ENCODE results near the gene ABI3BP.

Gene ABI3BP

DNA sequence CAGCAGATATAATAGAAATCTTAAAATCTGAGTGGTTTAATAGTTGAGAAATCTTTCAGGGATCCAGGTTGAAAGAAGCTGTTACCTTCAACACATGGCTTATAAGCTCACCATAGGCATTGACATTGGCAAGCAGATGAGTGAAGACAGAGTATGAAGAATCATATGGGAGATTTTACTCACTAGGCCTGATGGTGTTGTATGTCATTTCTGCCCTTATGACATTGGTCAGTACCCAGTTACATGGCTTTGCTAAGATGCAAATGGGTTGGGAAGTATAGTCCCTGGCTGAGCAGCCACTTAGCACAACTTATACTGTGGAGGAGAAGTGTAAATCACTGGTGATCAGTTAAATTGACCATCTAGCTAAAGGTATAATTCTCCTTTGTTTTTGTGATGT, 278.0 kb downstream of the ABI3BP start:
- no peak for DNase-seq

- DNase-seq, result peak; percentile 29
Measured at GRCh38 chr3:100710261-100710968, 282.8 kb downstream of the ABI3BP start.

GRCh38 chr3:100709842-100710260, 283.4 kb downstream of the ABI3BP start:
- DNase-seq, result no peak

- peak; percentile 88 for DNase-seq
Measured at GRCh38 chr3:100708989-100709841, 284.0 kb downstream of the ABI3BP start, which contains the start of gene TFG. TFG (plus strand) TSS chr3:100709494; CDS start chr3:100713686, 4,192 bp downstream.

DNA sequence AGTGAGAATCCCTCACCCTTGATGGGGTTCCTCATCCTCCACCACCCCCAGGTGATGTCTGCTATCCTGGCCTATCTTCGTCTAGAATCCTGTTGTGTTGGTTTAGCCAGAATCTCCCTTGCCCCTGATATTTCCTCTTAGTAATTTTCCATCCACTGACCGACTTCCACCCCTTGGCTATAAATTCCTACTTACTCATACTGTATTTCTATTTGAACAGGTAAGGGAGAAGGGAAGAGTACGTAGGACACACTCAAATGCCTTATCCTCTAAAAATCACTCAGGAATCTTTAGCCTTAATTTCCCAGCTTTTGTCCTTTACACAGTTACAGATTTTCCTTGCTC, 284.6 kb downstream of the ABI3BP start:
- DNase-seq, result no peak

DNA sequence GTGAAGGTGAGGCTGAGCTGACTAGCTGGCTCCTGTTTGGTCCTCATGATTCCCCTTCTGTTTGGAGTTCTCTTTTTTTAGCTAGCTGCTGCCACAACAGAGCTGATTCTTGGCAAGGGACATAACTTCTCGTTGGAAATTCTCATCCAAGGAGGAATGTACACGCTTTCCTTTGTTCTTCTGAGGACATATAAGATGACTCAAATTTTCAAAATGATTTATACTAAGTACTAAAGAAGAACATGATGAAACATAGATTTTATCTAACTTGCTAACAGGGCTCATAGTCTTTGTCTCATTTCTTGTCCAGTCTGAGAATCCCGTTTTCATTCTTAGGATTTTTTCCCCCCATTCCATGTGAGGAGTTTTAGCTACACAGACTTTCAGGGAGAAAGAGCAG, 286.9 kb downstream of the ABI3BP start:
- DNase-seq, result no peak

DNA sequence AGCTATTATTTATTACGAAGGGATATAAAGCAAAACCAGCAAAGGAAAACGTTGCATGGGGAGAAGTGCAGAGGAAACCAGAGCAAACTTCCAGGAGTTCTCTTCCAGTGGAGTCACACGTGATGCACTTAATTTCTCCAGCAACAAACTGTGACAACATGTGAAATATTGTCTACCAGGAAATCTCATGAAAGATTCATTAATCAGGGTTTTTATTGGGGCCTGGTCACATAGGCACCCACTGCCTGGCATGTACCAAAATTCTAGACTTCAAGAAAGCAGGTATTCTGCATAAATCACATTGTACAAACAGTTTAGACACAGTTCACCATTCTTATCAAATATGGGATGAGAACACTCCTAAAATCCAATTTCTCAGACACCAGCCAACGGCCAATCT, 289.4 kb downstream of the ABI3BP start:
- no peak for DNase-seq

DNA sequence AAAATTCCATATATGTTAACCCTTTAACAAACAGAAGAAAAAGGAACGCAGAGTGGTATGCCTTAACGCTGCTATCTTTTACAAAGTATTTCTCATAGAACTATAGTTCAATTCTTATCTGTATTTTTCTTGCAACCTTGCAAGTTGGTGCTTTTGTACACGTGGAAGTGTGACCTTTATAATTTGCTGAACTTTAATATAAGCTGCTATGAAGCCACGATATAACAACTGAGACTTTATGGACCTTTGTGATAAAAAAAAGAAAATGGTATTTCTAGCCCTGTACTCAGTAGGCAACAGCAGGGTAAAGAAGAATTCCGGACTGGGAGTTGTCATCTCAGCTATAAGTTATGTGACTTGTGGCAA, 290.3 kb downstream of the ABI3BP start:
- no peak for DNase-seq

DNA sequence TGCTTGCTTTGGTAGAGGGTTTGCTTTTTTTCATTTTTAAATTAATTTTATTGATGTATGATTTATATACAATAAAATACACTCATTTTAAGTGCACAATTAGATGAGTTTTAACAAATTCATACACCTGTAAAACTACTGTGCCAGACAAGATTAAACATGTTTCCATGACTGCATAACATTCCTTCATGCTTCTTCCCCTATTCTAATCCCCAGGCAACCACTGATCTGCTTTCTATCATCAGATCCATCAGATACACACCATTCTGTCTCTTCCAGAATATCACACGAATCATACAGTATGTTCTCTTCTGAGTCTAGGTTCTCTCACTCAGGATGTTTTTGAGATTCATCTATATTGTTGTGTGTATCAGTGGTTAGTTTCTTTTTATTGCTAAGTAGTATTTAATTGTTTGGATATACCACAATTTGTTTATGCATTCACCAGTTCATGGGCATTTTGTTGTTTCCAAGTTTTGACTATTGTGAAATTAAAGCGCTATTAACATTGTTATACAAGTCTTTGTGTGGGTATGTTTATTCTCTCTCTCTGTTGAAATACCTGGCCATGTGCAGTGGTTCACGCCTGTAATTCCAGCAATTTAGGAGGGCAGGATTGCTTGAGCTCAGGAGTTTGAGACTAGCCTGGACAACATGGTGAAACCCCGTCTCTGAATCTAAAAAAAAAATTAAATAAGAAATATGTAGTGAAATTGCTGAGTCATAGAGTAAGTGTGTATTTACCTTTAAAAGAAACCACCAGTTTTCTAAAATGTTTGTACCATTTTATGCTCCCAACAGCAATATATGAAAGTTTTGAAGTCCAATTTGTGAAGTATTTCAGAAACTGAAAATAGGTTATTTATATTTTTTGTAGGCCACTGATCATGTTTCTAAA, 290.9 kb downstream of the ABI3BP start:
- DNase-seq, result no peak

DNA sequence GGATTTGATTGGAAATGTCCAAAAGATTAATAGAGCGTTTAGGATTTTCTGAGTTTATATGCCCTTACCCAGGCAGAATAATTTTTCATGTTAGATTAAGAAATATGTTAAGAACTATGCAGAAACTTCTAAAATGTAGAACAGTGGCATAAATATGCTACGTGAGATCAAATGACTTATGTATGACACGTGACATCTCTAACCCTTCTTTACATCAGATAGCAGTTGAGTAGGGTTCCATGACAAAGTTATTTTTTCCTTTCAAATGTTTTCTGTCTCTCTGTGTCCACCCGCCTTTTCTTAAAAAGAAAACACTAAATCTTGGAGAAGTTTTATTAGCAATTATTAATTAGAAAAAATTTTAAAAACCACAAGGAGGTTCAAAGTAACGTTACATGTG, 292.5 kb downstream of the ABI3BP start:
- no peak for DNase-seq
